ENCODE results near the gene LRRN2. TPM values are rescaled to one million over a fixed set of nuclear protein-coding genes. Genes with fewer than 3 reads are reported as not detected.

The LRRN2 gene
- total and polyA plus RNA-seq, 9 of the 15 experiments (the other 6 are each of a cell fraction or from before 2014, with no cell fraction given): 0.05 TPM; not detected in 8

Small RNA genes within 50 kb of the gene (small RNA-seq; reads per million reads assigned to genes)
- gene RF00601 (not detected), gene RNA5SP75 (not detected)

Other genes starting within 250 kb of the LRRN2 start
- 0.95 and 1.6 TPM in 2 replicates for gene PIK3C2B, start 190.9 kb downstream of the LRRN2 start, total RNA-seq (2014; rRNA removed)
- 0.61 and 0.62 TPM in 2 replicates for gene PIK3C2B, start 190.9 kb downstream of the LRRN2 start, total RNA-seq (2014; rRNA removed; fragmentation: Illumina TruSeq; extraction: Trizol)
- gene PIK3C2B, start 190.9 kb downstream of the LRRN2 start, total RNA-seq (2015; rRNA removed; fragmentation: Illumina TruSeq; extraction: Trizol): 0.34 and 0.72 TPM in 2 replicates
- gene PIK3C2B, start 190.9 kb downstream of the LRRN2 start, total RNA-seq (2021): 1.8 and 2.9 TPM in 2 replicates
- gene PIK3C2B, start 190.9 kb downstream of the LRRN2 start, polyA plus RNA-seq (2011; rRNA removed): 1.1 and 4.0 TPM in 2 replicates
- 0.55 and 0.82 TPM in 2 replicates for gene PIK3C2B, start 190.9 kb downstream of the LRRN2 start, polyA plus RNA-seq (2014; fragmentation: Illumina TruSeq; extraction: Trizol)
- gene PIK3C2B, start 190.9 kb downstream of the LRRN2 start, polyA plus RNA-seq (2014; fragmentation: Nextera tagmentation; extraction: Ambion mirVana): under 1 TPM; 0.10 to 0.27 TPM
- 0.27 and 0.65 TPM in 2 replicates for gene PIK3C2B, start 190.9 kb downstream of the LRRN2 start, polyA plus RNA-seq (2014; rRNA removed)
- gene MDM4, start 169.3 kb downstream of the LRRN2 start, total RNA-seq (2014; rRNA removed): 21.2 and 24.6 TPM in 2 replicates
- gene MDM4, start 169.3 kb downstream of the LRRN2 start, total RNA-seq (2014; rRNA removed; fragmentation: Illumina TruSeq; extraction: Trizol): 40.6 and 53.0 TPM in 2 replicates
- gene MDM4, start 169.3 kb downstream of the LRRN2 start, total RNA-seq (2015; rRNA removed; fragmentation: Illumina TruSeq; extraction: Trizol): 32.2 and 33.4 TPM in 2 replicates
- gene MDM4, start 169.3 kb downstream of the LRRN2 start, total RNA-seq (2021): 55.9 and 61.7 TPM in 2 replicates
- 41.2 and 46.7 TPM in 2 replicates for gene MDM4, start 169.3 kb downstream of the LRRN2 start, polyA plus RNA-seq (2011; rRNA removed)
- 10.0 TPM in 2 replicates for gene MDM4, start 169.3 kb downstream of the LRRN2 start, polyA plus RNA-seq (2014; fragmentation: Illumina TruSeq; extraction: Trizol)
- 10 to 100 TPM in 1 of 2 experiments, 1 to 10 TPM in 1; 3.3 to 11.1 TPM for gene MDM4, start 169.3 kb downstream of the LRRN2 start, polyA plus RNA-seq (2014; fragmentation: Nextera tagmentation; extraction: Ambion mirVana)
- gene MDM4, start 169.3 kb downstream of the LRRN2 start, polyA plus RNA-seq (2014; rRNA removed): 17.9 and 22.6 TPM in 2 replicates
- gene NFASC, start 185.1 kb upstream of the LRRN2 start, total RNA-seq (2014; rRNA removed): not detected in 2 replicates
- gene NFASC, start 185.1 kb upstream of the LRRN2 start, total RNA-seq (2014; rRNA removed; fragmentation: Illumina TruSeq; extraction: Trizol): not detected in 2 replicates
- gene NFASC, start 185.1 kb upstream of the LRRN2 start, total RNA-seq (2015; rRNA removed; fragmentation: Illumina TruSeq; extraction: Trizol): not detected in 2 replicates
- gene NFASC, start 185.1 kb upstream of the LRRN2 start, total RNA-seq (2021): 0.04 and 0.16 TPM in 2 replicates
- gene NFASC, start 185.1 kb upstream of the LRRN2 start, polyA plus RNA-seq (2011; rRNA removed): 0.03 TPM in 1 of 2 replicates, not detected in the other
- gene NFASC, start 185.1 kb upstream of the LRRN2 start, polyA plus RNA-seq (2014; fragmentation: Illumina TruSeq; extraction: Trizol): 0.06 TPM in 1 of 2 replicates, not detected in the other
- not detected for gene NFASC, start 185.1 kb upstream of the LRRN2 start, polyA plus RNA-seq (2014; fragmentation: Nextera tagmentation; extraction: Ambion mirVana)
- gene NFASC, start 185.1 kb upstream of the LRRN2 start, polyA plus RNA-seq (2014; rRNA removed): not detected in 2 replicates

Data from K562 (cell line).